Measurements from ENCODE around the gene N4BP2L1. TPM values are rescaled to one million over a fixed set of nuclear protein-coding genes. Genes with fewer than 3 reads are reported as not detected.
A peak's percentile ranks its signal among the peaks of the same experiment; 100 is the strongest.

The N4BP2L1 gene
- total RNA-seq, 2 donors from 2014 or later: 20.6 to 62.0 TPM

DNA sequence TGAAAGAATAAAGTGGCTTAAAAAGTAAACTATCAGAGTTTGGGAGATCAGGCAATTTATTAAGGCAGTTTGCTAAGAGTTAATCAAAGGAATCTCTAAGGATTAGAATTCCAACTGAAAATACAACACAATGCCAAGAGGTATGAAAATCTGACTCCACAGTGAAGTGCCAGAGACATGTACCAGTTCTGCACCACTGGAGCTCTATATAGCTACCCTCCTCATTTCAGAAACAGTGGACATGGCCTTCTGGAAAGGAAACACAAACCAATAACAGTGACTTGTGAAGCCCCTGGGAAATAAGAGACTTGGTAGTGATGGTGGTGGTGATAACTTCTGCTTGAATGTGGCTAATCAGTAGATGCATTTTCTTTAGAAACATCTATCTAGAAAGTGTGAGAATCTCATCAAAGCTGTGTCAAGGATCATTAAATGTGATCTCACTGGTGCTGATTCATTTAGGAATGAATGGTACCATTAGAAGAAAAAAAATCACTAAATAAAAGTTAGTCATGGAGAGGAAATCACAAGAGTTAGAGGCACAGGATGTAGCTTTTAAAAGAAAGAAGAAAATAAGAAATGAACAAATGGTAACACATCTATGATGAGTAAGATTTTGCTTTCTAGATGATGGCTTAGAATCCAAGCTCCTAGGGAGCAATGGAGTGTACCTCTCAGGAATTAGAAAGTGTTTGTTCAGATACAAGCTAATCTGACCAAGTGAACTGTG lies 20.1 kb upstream of the N4BP2L1 start:
- H3K4me1 Mint-ChIP-seq: peaks cover 7% of the 10 kb centered on the region
- peak overlapping the region; percentile 67 for H3K27ac Mint-ChIP-seq
- peaks cover 2% of the 10 kb centered on the region for H3K36me3 Mint-ChIP-seq (ENCODE audit: low read depth)
- H3K4me3 Mint-ChIP-seq: no peak overlapping the region
- ATAC-seq (replicated peaks): peak; percentile 75
- no peaks in the 10 kb centered on the region for H3K27me3 Mint-ChIP-seq
- H3K9me3 Mint-ChIP-seq: no peaks in the 10 kb centered on the region

- H3K4me1 Mint-ChIP-seq: peaks cover 7% of the 10 kb centered on the region
- no peak overlapping the region for H3K4me3 Mint-ChIP-seq
- H3K9me3 Mint-ChIP-seq: no peaks in the 10 kb centered on the region
- peaks cover 5% of the 10 kb centered on the region for H3K36me3 Mint-ChIP-seq (ENCODE audit: low read depth)
- ATAC-seq (replicated peaks): no peak
- no peaks in the 10 kb centered on the region for H3K27me3 Mint-ChIP-seq
- H3K27ac Mint-ChIP-seq: peak overlapping the region; percentile 0
Observed at GRCh38 chr13:32446773-32447465, 19.0 kb upstream of the N4BP2L1 start.

- Mint-ChIP-seq H3K36me3 (ENCODE audit: low read depth) (peaks cover 5% of the 10 kb centered on the region), H3K27me3 (no peaks in the 10 kb centered on the region), H3K27ac (no peak overlapping the region), H3K9me3 (no peaks in the 10 kb centered on the region), H3K4me3 (no peak overlapping the region), H3K4me1 (peaks cover 7% of the 10 kb centered on the region)
- ATAC-seq (replicated peaks): no peak
Observed at GRCh38 chr13:32446220-32446619, 18.3 kb upstream of the N4BP2L1 start.

- Mint-ChIP-seq H3K27ac (no peak overlapping the region), H3K4me1 (peaks cover 7% of the 10 kb centered on the region), H3K4me3 (no peak overlapping the region), H3K9me3 (no peaks in the 10 kb centered on the region), H3K27me3 (no peaks in the 10 kb centered on the region), H3K36me3 (ENCODE audit: low read depth) (peaks cover 5% of the 10 kb centered on the region)
- no peak for ATAC-seq (replicated peaks)
Observed at GRCh38 chr13:32445461-32445860, 17.5 kb upstream of the N4BP2L1 start.

GRCh38 chr13:32443111-32443510 lies 15.2 kb upstream of the N4BP2L1 start:
- H3K27me3 Mint-ChIP-seq: no peaks in the 10 kb centered on the region
- H3K4me3 Mint-ChIP-seq: no peak overlapping the region
- peak; percentile 66 for ATAC-seq (replicated peaks)
- peak overlapping the region; percentile 1 for H3K27ac Mint-ChIP-seq
- no peaks in the 10 kb centered on the region for H3K9me3 Mint-ChIP-seq
- peaks cover 2% of the 10 kb centered on the region for H3K4me1 Mint-ChIP-seq
- peaks cover 13% of the 10 kb centered on the region for H3K36me3 Mint-ChIP-seq (ENCODE audit: low read depth)

DNA sequence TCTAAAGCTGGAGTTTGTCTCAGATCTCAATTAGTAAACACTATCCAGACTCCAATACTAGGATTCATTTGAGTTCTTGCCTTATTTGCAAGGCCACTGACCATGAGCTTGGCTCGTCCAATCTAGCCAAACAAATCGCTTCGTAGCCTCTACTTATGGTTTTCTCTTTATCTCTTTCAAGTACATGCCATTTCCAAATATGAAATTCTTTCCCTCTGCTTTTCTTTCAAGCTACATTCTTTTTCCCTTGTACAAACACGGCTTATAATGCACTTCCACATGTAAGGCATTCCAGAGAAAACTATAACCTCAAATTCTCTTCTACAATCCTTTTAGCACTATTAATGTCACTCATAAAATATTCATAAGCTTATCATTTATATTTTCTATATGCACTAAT lies 10.9 kb upstream of the N4BP2L1 start:
- H3K27ac Mint-ChIP-seq: no peak overlapping the region
- no peak overlapping the region for H3K4me3 Mint-ChIP-seq
- H3K36me3 Mint-ChIP-seq (ENCODE audit: low read depth): peaks cover 30% of the 10 kb centered on the region
- H3K9me3 Mint-ChIP-seq: no peaks in the 10 kb centered on the region
- no peaks in the 10 kb centered on the region for H3K27me3 Mint-ChIP-seq
- no peaks in the 10 kb centered on the region for H3K4me1 Mint-ChIP-seq
- ATAC-seq (replicated peaks): no peak

- H3K4me3 Mint-ChIP-seq: no peak overlapping the region
- H3K27me3 Mint-ChIP-seq: no peaks in the 10 kb centered on the region
- H3K27ac Mint-ChIP-seq: peak overlapping the region; percentile 48
- ATAC-seq (replicated peaks): no peak
- H3K9me3 Mint-ChIP-seq: no peaks in the 10 kb centered on the region
- H3K36me3 Mint-ChIP-seq (ENCODE audit: low read depth): peaks cover 37% of the 10 kb centered on the region
- no peaks in the 10 kb centered on the region for H3K4me1 Mint-ChIP-seq
Observed at GRCh38 chr13:32432856-32433255, 4.9 kb upstream of the N4BP2L1 start.

DNA sequence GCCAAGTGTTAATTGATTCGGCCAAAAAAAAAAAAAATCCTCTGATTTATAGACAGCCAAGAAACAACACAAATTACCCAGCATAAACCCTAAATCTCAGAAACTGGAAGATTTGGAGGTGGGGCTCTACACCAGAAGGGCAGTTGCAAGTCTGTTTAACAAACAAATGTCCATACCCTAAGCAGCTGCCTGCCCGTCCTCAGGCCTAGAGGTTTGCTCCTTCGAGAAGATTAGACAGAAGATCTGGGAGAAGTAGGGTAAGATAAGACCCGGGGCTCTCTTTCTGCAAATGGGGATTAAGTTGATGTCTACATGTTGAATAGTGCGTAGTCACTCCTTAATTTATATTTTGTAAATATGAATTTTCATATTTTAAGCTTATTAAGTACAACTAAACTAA lies 3.4 kb upstream of the N4BP2L1 start:
- H3K4me1 Mint-ChIP-seq: no peaks in the 10 kb centered on the region
- H3K27ac Mint-ChIP-seq: no peak overlapping the region
- no peak for ATAC-seq (replicated peaks)
- peaks cover 36% of the 10 kb centered on the region for H3K36me3 Mint-ChIP-seq (ENCODE audit: low read depth)
- H3K4me3 Mint-ChIP-seq: no peak overlapping the region
- no peaks in the 10 kb centered on the region for H3K27me3 Mint-ChIP-seq
- H3K9me3 Mint-ChIP-seq: no peaks in the 10 kb centered on the region

GRCh38 chr13:32430018-32430747 lies 2.3 kb upstream of the N4BP2L1 start:
- ATAC-seq (replicated peaks): no peak
- peaks cover 39% of the 10 kb centered on the region for H3K36me3 Mint-ChIP-seq (ENCODE audit: low read depth)
- H3K4me1 Mint-ChIP-seq: peaks cover 6% of the 10 kb centered on the region
- H3K9me3 Mint-ChIP-seq: no peaks in the 10 kb centered on the region
- H3K4me3 Mint-ChIP-seq: no peak overlapping the region
- peak overlapping the region; percentile 55 for H3K27ac Mint-ChIP-seq
- H3K27me3 Mint-ChIP-seq: no peaks in the 10 kb centered on the region

GRCh38 chr13:32429433-32429909 lies 1.5 kb upstream of the N4BP2L1 start:
- H3K27ac Mint-ChIP-seq: peak overlapping the region; percentile 98
- H3K4me3 Mint-ChIP-seq: peak overlapping the region; percentile 96
- H3K27me3 Mint-ChIP-seq: no peaks in the 10 kb centered on the region
- peaks cover 43% of the 10 kb centered on the region for H3K36me3 Mint-ChIP-seq (ENCODE audit: low read depth)
- H3K9me3 Mint-ChIP-seq: no peaks in the 10 kb centered on the region
- ATAC-seq (replicated peaks): no peak
- H3K4me1 Mint-ChIP-seq: peaks cover 9% of the 10 kb centered on the region

GRCh38 chr13:32428581-32429432 lies 877 bp upstream of the N4BP2L1 start:
- Mint-ChIP-seq H3K27me3 (no peaks in the 10 kb centered on the region), H3K4me1 (peaks cover 15% of the 10 kb centered on the region), H3K36me3 (ENCODE audit: low read depth) (peaks cover 50% of the 10 kb centered on the region), H3K4me3 (peak overlapping the region; percentile 96), H3K9me3 (no peaks in the 10 kb centered on the region), H3K27ac (peak overlapping the region; percentile 98)
- peak; percentile 40 for ATAC-seq (replicated peaks)

DNA sequence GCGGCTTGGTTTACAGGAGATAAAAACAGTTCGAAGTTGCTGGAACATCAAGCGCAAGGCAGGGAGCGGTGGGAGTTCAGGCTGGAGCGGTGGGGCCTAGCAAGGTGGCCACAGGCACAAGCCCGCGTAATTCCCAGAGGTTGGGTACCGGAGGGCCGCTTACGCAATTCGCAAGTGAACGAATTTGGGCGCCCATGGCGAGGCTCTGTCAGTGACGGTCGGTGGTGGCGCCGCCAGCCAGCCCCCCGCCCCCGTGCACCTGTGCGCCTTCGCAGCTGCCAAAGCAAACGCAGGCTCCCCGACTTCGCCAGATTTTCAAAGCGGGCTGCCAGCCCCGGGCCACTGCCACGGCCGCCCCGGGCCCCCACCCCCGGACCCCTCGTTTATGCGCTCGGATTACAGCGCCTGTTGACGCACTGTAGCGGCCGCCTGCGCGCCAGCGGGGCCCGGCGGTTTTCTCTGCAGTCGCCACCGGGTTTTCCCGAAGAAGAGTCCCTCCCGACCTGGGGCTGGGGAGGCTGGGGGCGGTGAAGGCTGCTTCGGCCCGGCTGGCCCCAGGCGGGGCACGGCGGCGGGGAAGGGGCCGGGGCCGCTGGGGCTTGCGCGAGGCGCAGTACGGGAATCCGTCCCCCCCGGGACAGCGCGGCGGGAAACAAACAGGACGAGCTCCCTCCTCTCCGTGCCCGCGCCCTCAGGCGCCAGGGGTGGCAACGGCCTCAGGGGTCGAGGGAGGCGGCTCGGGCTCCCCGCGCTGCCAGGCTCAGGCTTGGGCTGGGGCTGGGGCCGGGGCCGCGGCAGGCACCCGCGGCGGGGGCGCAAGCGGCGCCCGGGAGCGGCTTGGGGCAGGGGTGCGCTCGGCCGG lies 709 bp downstream of the N4BP2L1 start:
- H3K4me1 Mint-ChIP-seq: peaks cover 24% of the 10 kb centered on the region
- peak; percentile 15 for ATAC-seq (replicated peaks)
- peaks cover 56% of the 10 kb centered on the region for H3K36me3 Mint-ChIP-seq (ENCODE audit: low read depth)
- H3K27me3 Mint-ChIP-seq: no peaks in the 10 kb centered on the region
- H3K9me3 Mint-ChIP-seq: no peaks in the 10 kb centered on the region
- H3K4me3 Mint-ChIP-seq: peak overlapping the region; percentile 96
- H3K27ac Mint-ChIP-seq: peak overlapping the region; percentile 98

Measured in activated T-helper 17 cell treated with anti-CD3 and anti-CD28 coated beads, Interleukin-2, amount 50 U/mL, for 72 hours (primary cell).